ENCODE data around the gene WRNIP1. TPM values are rescaled to one million over a fixed set of nuclear protein-coding genes. Genes with fewer than 3 reads are reported as not detected.
"Not testable (repeated sequence)": the region's sequence is repeated elsewhere in the genome, so short reads cannot be mapped to it uniquely, and the experiment has no call there.

The WRNIP1 gene
- total RNA-seq, 4 donors from 2014 or later: 66.0 to 75.6 (median 69.9) TPM

DNA sequence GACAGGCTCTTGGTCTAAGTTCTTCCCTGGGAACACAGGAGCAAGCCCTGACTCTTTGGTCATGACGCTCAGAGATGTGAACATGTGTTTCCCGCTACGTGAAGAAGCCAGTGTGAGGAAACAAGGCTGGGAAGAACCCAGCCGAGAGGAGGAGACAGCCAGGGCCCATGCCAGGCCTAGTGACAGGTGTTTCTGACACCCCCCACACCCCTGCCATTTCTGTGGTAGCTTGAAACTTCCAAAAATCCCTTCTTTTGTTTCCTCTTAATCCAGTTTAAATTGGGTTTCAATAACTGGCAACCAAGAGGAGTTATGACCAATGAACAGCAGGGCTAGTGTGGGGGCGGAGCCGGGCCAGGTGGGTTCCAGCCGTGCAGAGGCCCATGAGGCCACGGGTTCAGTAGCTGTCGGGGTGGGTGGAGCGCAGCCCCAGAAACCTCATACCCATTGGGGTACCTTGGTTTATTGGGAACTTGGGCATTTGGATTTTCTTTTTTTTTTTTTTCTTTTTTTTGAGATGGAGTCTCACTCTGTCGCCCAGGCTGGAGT lies 33.5 kb downstream of the WRNIP1 start:
- intact Hi-C loops (cut with DNase I): loop anchor here (10.0 kb wide), 1 partner anchor 46 kb away; the partner anchor contains the start of gene SERPINB1
- TF ChIP-seq POLR2A (IDR thresholded peaks at IDR 0.05): no peak
- TF ChIP-seq, protein P1, sequence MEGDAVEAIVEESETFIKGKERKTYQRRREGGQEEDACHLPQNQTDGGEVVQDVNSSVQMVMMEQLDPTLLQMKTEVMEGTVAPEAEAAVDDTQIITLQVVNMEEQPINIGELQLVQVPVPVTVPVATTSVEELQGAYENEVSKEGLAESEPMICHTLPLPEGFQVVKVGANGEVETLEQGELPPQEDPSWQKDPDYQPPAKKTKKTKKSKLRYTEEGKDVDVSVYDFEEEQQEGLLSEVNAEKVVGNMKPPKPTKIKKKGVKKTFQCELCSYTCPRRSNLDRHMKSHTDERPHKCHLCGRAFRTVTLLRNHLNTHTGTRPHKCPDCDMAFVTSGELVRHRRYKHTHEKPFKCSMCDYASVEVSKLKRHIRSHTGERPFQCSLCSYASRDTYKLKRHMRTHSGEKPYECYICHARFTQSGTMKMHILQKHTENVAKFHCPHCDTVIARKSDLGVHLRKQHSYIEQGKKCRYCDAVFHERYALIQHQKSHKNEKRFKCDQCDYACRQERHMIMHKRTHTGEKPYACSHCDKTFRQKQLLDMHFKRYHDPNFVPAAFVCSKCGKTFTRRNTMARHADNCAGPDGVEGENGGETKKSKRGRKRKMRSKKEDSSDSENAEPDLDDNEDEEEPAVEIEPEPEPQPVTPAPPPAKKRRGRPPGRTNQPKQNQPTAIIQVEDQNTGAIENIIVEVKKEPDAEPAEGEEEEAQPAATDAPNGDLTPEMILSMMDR (IDR thresholded peaks at IDR 0.05): no peak
- H3K36me3 ChIP-seq: no peaks in the 10 kb centered on the region
- 77 to 85% methylated on average over 10 of the region's 11 CpGs for WGBS, 2 donors
- no peaks in the 10 kb centered on the region for H3K27me3 ChIP-seq
- H3K4me3 ChIP-seq: no peak overlapping the region
- peaks cover 2 to 48% (median 3%) of the 10 kb centered on the region in 3 donors for H3K4me1 ChIP-seq
- H3K27ac ChIP-seq: peak overlapping the region in 2 of 4 donors; percentile 12 to 66
- no peak for DNase-seq
- no peaks in the 10 kb centered on the region for H3K9me3 ChIP-seq

GRCh38 chr6:2799936-2800527 lies 34.8 kb downstream of the WRNIP1 start:
- H3K27me3 ChIP-seq: no peaks in the 10 kb centered on the region
- peak overlapping the region in 2 of 4 donors; percentile 21 to 60 for H3K27ac ChIP-seq
- H3K9me3 ChIP-seq: no peaks in the 10 kb centered on the region
- H3K4me3 ChIP-seq: no peak overlapping the region
- H3K4me1 ChIP-seq: peaks cover 0 to 35% (median 0%) of the 10 kb centered on the region in 3 donors
- TF ChIP-seq, protein P1 (IDR thresholded peaks at IDR 0.05): no peak
- TF ChIP-seq POLR2A (IDR thresholded peaks at IDR 0.05): no peak
- intact Hi-C loops (cut with DNase I): loop anchor here (10.0 kb wide), 1 partner anchor 45 kb away; the partner anchor contains the start of gene SERPINB1
- no peak for DNase-seq
- 75 to 85% methylated on average over 11 of the region's 11 CpGs for WGBS, 2 donors
- no peaks in the 10 kb centered on the region for H3K36me3 ChIP-seq

- H3K9me3 ChIP-seq: no peaks in the 10 kb centered on the region
- intact Hi-C loops (cut with DNase I): no loop called here
- H3K27ac ChIP-seq: peak overlapping the region in 1 of 4 donors; percentile 21
- H3K4me1 ChIP-seq: peaks cover 0 to 35% (median 0%) of the 10 kb centered on the region in 3 donors
- TF ChIP-seq, protein P1 (IDR thresholded peaks at IDR 0.05): no peak
- no peak for TF ChIP-seq POLR2A (IDR thresholded peaks at IDR 0.05)
- 84 to 100% methylated on average over 2 to 9 of the region's 14 CpGs for WGBS, 2 donors
- DNase-seq: no peak
- no peaks in the 10 kb centered on the region for H3K27me3 ChIP-seq
- no peak overlapping the region for H3K4me3 ChIP-seq
- H3K36me3 ChIP-seq: no peaks in the 10 kb centered on the region
Observed at GRCh38 chr6:2800552-2801316, 35.5 kb downstream of the WRNIP1 start.

GRCh38 chr6:2801687-2802086 lies 36.5 kb downstream of the WRNIP1 start:
- H3K4me1 ChIP-seq: peaks cover under 1 to 44% (median 1%) of the 10 kb centered on the region in 3 donors
- intact Hi-C loops (cut with DNase I); H3K36me3 ChIP-seq; H3K27me3 ChIP-seq; H3K9me3 ChIP-seq; DNase-seq; H3K4me3 ChIP-seq; H3K27ac ChIP-seq: not testable (repeated sequence)
- WGBS, 2 donors: 83 to 92% methylated on average over 2 to 3 of the region's 4 CpGs

GRCh38 chr6:2802521-2803060 lies 37.4 kb downstream of the WRNIP1 start:
- DNase-seq: no peak
- no peak overlapping the region for H3K4me3 ChIP-seq
- peaks cover 4 to 44% (median 6%) of the 10 kb centered on the region in 3 donors for H3K4me1 ChIP-seq
- WGBS, 2 donors: 75 to 95% methylated on average over 4 to 8 of the region's 8 CpGs
- no peaks in the 10 kb centered on the region for H3K9me3 ChIP-seq
- TF ChIP-seq, protein P1 (IDR thresholded peaks at IDR 0.05): no peak
- TF ChIP-seq POLR2A (IDR thresholded peaks at IDR 0.05): no peak
- H3K36me3 ChIP-seq: no peaks in the 10 kb centered on the region
- intact Hi-C loops (cut with DNase I): no loop called here
- H3K27me3 ChIP-seq: no peaks in the 10 kb centered on the region
- no peak overlapping the region for H3K27ac ChIP-seq

All from esophagus squamous epithelium (tissue), 5 donors.